Fibroblast of lung (primary cell): ENCODE results near the gene ANLN. TPM values are rescaled to one million over a fixed set of nuclear protein-coding genes. Genes with fewer than 3 reads are reported as not detected.

Experiments
- DNase-seq, 2 donors: peaks; one replicate each; pipeline versions ENCODE4 v3.0.0 to v3.0.0-alpha.2; 2010; ENCODE audit warnings: low read depth in 2 of 2
- H2AFZ ChIP-seq: 2 replicates; pipeline ENCODE4 v1.5.1; 2012; ENCODE audit warnings: low read length, control low read depth, inconsistent platforms
- H3K27ac ChIP-seq: 2 replicates; pipeline ENCODE4 v1.5.1; 2011; ENCODE audit warnings: low read length, control low read depth; ENCODE audit not compliant: insufficient read depth
- H3K27me3 ChIP-seq: 2 replicates; pipeline ENCODE4 v1.5.1; 2011; ENCODE audit warnings: mild to moderate bottlenecking, low read length; ENCODE audit not compliant: control insufficient read depth, insufficient read depth
- H3K36me3 ChIP-seq: 2 replicates; pipeline ENCODE4 v1.5.1; 2011; ENCODE audit warnings: low read length; ENCODE audit not compliant: control insufficient read depth, insufficient read depth
- H3K4me1 ChIP-seq: 2 replicates; pipeline ENCODE4 v1.5.1; 2011; ENCODE audit warnings: low read length; ENCODE audit not compliant: control insufficient read depth, insufficient read depth; ENCODE audit errors: extremely low read depth
- H3K4me2 ChIP-seq: 2 replicates; pipeline ENCODE4 v1.5.1; 2011; ENCODE audit warnings: low read length, control low read depth; ENCODE audit not compliant: insufficient read depth; ENCODE audit errors: extremely low read depth
- H3K4me3 ChIP-seq, 4 experiments: fragments of 200-600 bp in 1 of 4; sonication (generic) in 1 of 4; replicated peaks in 1 of 4; 2 replicates each; pipeline ENCODE4 v1.5.1; 2011 to 2016; ENCODE audit warnings: low read length in 4 of 4, low read depth in 3 of 4, mild to moderate bottlenecking in 3 of 4, control low read depth in 2 of 4, inconsistent platforms in 1 of 4, mixed read lengths in 1 of 4; ENCODE audit not compliant: insufficient read depth in 1 of 4; ENCODE audit errors: control extremely low read depth in 1 of 4
- H3K79me2 ChIP-seq: 2 replicates; pipeline ENCODE4 v1.5.1; 2012; ENCODE audit warnings: mild to moderate bottlenecking, low read length, inconsistent platforms; ENCODE audit not compliant: control insufficient read depth, insufficient read depth
- H3K9ac ChIP-seq: 2 replicates; pipeline ENCODE4 v1.5.1; 2011; ENCODE audit warnings: mild to moderate bottlenecking, low read length, control low read depth; ENCODE audit not compliant: insufficient read depth
- H3K9me3 ChIP-seq: 2 replicates; pipeline ENCODE4 v1.5.1; 2012; ENCODE audit warnings: low read depth, low read length; ENCODE audit not compliant: control insufficient read depth, insufficient read depth
- H4K20me1 ChIP-seq: 2 replicates; pipeline ENCODE4 v1.5.1; 2011; ENCODE audit warnings: low read length; ENCODE audit not compliant: control insufficient read depth, insufficient read depth; ENCODE audit errors: extremely low read depth
- CTCF ChIP-seq, 2 donors: IDR thresholded peaks in 1 of 2; conservative IDR thresholded peaks in 1 of 2; 1 replicate in 1 of 2; 2 replicates in 1 of 2; pipeline ENCODE4 v1.5.1; 2011 to 2012; ENCODE audit warnings: low read length in 2 of 2, control low read depth in 1 of 2, inconsistent platforms in 1 of 2, low read depth in 1 of 2, mild to moderate bottlenecking in 1 of 2
- EZH2 ChIP-seq: IDR thresholded peaks from 2 replicates; pipeline ENCODE4 v1.5.1; 2012; ENCODE audit warnings: low read length, control low read depth, mild to moderate bottlenecking; ENCODE audit errors: missing control alignments
- polyA plus RNA-seq, 2 donors: library from polyadenylated mRNA; depleted of rRNA in 1 of 2; stranded (reverse) in 1 of 2; unstranded in 1 of 2; fragments of >200 nt; gene quantifications; 2 replicates each; pipeline ENCODE4 v1.2.1, GENCODE V29; 2011 to 2012; ENCODE audit warnings: missing spikeins in 1 of 2
- total RNA-seq: library from RNA; depleted of rRNA; stranded (reverse); fragments of >200 nt; gene quantifications from 2 replicates; pipeline ENCODE4 v1.2.1, GENCODE V29; 2014

ANLN gene
- total and polyA plus RNA-seq, 2 donors (not counting 1 experiment from before 2014, with no cell fraction given) = 21.5 to 25.3 TPM

DNA sequence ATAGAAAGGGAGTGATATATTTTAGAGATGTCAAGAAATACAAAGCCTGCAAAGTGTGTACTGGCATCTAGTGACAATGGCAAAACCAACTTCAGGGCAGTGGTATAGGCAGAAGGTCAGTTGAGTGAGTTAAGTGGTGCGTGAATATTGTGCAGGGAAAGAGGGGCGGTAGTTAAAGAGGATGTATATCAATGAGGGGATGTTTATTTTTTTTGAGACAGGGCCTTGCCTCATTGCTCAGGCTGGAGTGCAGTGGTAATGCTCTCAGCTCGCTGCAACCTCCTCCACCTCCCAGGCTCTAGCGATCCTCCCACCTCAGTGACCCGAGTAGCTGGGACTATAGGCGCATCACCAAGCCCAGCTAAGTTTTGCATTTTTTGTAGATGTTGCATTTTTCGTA lies 13.8 kb downstream of the ANLN start:
- Histone ChIP-seq H3K4me1 (peaks cover 2% of the 10 kb centered on the region), H2AFZ (no peak overlapping the region), H3K79me2 (peaks cover 80% of the 10 kb centered on the region), H3K9me3 (no peaks in the 10 kb centered on the region), H3K4me2 (no peak overlapping the region), H3K27ac (no peak overlapping the region), H3K4me3 (no peak overlapping the region), H3K36me3 (peaks cover 4% of the 10 kb centered on the region), H4K20me1 (no peaks in the 10 kb centered on the region), H3K27me3 (no peaks in the 10 kb centered on the region), H3K9ac (no peak overlapping the region)
- no peak for TF ChIP-seq EZH2
- no peak for TF ChIP-seq CTCF (conservative IDR thresholded peaks at IDR 0.05 in 1 of 2, IDR thresholded peaks at IDR 0.05 in 1 of 2; ENCODE audit: low read depth in 1 of 2, low read length in 2 of 2)
- DNase-seq = no peak

DNA sequence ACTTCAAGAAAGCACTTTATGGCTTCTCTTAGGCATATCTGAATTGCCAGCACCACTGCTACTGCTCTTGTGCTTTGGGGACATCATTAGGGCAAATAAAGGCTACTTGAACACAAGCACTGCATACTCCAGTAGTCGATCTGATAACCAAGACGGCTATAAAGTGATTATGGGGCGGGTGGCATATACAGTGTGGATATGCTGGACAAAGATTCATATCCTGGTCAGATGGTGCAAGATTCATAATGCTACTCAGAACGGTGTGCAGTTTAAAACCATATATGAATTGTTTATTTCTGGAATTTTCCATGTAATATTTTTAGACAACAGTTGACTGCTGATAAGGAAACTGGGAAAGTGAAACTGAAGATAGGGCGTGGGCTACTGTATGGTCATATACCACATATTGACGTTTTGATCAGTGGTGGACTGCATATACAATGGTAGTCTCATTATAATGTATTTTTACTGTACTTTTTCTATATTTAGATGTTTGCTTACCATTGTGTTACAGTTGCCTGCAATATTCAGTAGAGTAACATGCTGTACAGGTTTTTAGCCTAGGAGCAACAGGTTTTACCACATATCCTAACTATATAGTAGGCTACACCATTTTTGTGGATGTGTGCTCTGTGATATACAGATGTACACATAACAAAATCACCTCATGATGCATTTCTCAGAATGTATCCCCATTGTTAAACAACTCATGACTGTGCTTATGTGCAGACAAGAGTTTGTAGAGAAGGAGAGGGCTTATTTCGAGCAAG lies 15.2 kb downstream of the ANLN start:
- Histone ChIP-seq H2AFZ (peak overlapping the region; percentile 17), H3K79me2 (peaks cover 74% of the 10 kb centered on the region), H3K4me2 (no peak overlapping the region), H3K9ac (no peak overlapping the region), H3K36me3 (peaks cover 4% of the 10 kb centered on the region), H3K4me1 (peaks cover 2% of the 10 kb centered on the region), H3K9me3 (no peaks in the 10 kb centered on the region), H3K27ac (no peak overlapping the region), H3K27me3 (no peaks in the 10 kb centered on the region), H3K4me3 (no peak overlapping the region), H4K20me1 (no peaks in the 10 kb centered on the region)
- no peak for TF ChIP-seq CTCF (conservative IDR thresholded peaks at IDR 0.05 in 1 of 2, IDR thresholded peaks at IDR 0.05 in 1 of 2; ENCODE audit: low read depth in 1 of 2, low read length in 2 of 2)
- no peak for TF ChIP-seq EZH2
- no peak for DNase-seq

GRCh38 chr7:36405409-36405803 lies 15.7 kb downstream of the ANLN start:
- no peak overlapping the region for H3K27ac ChIP-seq
- no peak for TF ChIP-seq CTCF (conservative IDR thresholded peaks at IDR 0.05 in 1 of 2, IDR thresholded peaks at IDR 0.05 in 1 of 2; ENCODE audit: low read depth in 1 of 2, low read length in 2 of 2)
- no peak for TF ChIP-seq EZH2
- no peak overlapping the region for H3K4me2 ChIP-seq
- H3K4me1 ChIP-seq = peaks cover 2% of the 10 kb centered on the region
- peaks cover 70% of the 10 kb centered on the region for H3K79me2 ChIP-seq
- H3K9me3 ChIP-seq = no peaks in the 10 kb centered on the region
- no peaks in the 10 kb centered on the region for H4K20me1 ChIP-seq
- peaks cover 4% of the 10 kb centered on the region for H3K36me3 ChIP-seq
- DNase-seq = no peak
- no peaks in the 10 kb centered on the region for H3K27me3 ChIP-seq
- H3K4me3 ChIP-seq = no peak overlapping the region
- no peak overlapping the region for H3K9ac ChIP-seq
- H2AFZ ChIP-seq = peak overlapping the region; percentile 6
